Lower leg skin (tissue), 3 donors: ENCODE measurements around the gene ZIC4.

Source experiments
- POLR2A ChIP-seq, 2 donors: fragments of 450-650 bp; IDR thresholded peaks; one replicate each; pipeline ENCODE4 v1.6.1; 2016 to 2017; ENCODE audit warnings: antibody characterized with exemption in 2 of 2, mild to moderate bottlenecking in 1 of 2, moderate library complexity in 1 of 2
- TF ChIP-seq, protein P1 (sequence below), 3 donors: fragments of 450-650 bp; IDR thresholded peaks; one replicate each; pipeline ENCODE4 v1.5.1; 2016; ENCODE audit warnings: antibody characterized with exemption in 3 of 3, mild to moderate bottlenecking in 3 of 3, moderate library complexity in 2 of 3

- no peak for TF ChIP-seq POLR2A (IDR thresholded peaks at IDR 0.05)
- TF ChIP-seq, protein P1, sequence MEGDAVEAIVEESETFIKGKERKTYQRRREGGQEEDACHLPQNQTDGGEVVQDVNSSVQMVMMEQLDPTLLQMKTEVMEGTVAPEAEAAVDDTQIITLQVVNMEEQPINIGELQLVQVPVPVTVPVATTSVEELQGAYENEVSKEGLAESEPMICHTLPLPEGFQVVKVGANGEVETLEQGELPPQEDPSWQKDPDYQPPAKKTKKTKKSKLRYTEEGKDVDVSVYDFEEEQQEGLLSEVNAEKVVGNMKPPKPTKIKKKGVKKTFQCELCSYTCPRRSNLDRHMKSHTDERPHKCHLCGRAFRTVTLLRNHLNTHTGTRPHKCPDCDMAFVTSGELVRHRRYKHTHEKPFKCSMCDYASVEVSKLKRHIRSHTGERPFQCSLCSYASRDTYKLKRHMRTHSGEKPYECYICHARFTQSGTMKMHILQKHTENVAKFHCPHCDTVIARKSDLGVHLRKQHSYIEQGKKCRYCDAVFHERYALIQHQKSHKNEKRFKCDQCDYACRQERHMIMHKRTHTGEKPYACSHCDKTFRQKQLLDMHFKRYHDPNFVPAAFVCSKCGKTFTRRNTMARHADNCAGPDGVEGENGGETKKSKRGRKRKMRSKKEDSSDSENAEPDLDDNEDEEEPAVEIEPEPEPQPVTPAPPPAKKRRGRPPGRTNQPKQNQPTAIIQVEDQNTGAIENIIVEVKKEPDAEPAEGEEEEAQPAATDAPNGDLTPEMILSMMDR (IDR thresholded peaks at IDR 0.05): no peak
Measured at GRCh38 chr3:147405231-147406027, 914 bp downstream of the ZIC4 start.
